GM19240 (cell line): ENCODE results near the gene KLRK1.
"Not testable (repeated sequence)": the region's sequence is repeated elsewhere in the genome, so short reads cannot be mapped to it uniquely, and the experiment has no call there.

ENCODE experiments used
- DNase-seq: peaks from one replicate; pipeline ENCODE4 v3.0.0; 2011; ENCODE audit warnings: low spot score; ENCODE audit not compliant: insufficient read length

Gene KLRK1

DNA sequence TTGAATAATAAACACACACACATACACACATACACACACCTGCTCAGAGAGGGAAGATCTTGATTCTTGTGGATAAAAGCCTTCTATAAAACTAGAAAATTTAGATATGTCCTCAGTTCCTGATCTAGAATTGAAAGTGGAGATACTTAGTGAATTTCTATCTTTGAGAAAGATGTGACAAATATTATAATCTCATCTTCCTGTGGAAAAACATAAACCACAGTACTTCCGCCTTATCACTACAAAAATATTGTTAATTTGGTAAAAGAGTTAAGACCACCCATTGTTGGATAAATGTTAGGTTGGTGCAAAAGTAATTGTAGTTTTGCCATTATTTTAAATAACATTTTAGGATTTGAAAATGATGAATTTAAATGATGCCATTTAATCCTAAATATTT lies at the start of gene KLRK1:
Gene KLRK1, minus strand, starts transcription at position 138 of the 400 bp plus-strand sequence. CDS start 1,231 bp downstream, outside the sequence.
- DNase-seq = no peak

GRCh38 chr12:10437601-10438000 lies 47.8 kb upstream of the KLRK1 start:
- DNase-seq = not testable (repeated sequence)

DNA sequence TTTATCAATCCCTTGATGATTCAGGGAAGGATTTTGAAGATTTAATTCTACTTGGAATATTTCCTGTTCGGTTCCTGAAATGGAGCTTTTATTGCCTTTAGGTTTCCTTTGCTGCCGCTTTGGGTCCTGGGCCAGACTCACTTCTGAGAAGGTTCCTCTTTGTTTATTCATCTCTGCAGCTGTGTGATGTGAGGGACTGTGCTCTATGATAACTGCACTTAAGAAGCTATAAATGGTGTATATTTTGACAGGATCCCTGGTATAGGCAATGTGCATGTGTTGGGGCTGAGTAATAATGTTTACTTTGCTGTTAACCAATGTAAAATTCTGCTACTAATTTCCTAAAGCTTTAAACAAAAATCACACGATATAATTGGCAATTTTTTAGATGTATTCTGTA lies 46.0 kb upstream of the KLRK1 start, which contains the start of gene KLRC2:
Gene KLRC2, minus strand, starts transcription at position 195 of the 400 bp plus-strand sequence. Its CDS starts 24 bp downstream, at position 171.
- not testable (repeated sequence) for DNase-seq

GRCh38 chr12:10430623-10431022 lies 40.8 kb upstream of the KLRK1 start:
- DNase-seq = not testable (repeated sequence)

DNA sequence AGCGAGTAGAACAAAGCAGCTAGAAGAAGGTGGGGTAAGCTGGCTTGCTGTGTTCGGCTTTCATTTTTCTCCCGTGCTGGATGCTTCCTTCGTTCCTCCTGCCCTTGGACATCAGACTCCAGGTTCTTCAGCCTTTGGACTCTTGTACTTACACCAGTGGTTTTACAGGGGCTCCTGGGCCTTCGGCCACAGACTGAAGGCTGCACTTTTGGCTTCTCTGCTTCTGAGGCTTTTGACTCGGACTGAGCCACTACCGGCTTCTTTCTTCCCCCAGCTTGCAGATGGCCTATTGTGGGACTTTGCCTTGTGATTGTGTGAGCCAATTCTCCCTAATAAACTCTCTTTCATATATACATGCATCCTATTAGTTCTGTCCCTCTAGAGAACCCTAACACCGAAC lies 36.1 kb upstream of the KLRK1 start:
- DNase-seq = not testable (repeated sequence)

DNA sequence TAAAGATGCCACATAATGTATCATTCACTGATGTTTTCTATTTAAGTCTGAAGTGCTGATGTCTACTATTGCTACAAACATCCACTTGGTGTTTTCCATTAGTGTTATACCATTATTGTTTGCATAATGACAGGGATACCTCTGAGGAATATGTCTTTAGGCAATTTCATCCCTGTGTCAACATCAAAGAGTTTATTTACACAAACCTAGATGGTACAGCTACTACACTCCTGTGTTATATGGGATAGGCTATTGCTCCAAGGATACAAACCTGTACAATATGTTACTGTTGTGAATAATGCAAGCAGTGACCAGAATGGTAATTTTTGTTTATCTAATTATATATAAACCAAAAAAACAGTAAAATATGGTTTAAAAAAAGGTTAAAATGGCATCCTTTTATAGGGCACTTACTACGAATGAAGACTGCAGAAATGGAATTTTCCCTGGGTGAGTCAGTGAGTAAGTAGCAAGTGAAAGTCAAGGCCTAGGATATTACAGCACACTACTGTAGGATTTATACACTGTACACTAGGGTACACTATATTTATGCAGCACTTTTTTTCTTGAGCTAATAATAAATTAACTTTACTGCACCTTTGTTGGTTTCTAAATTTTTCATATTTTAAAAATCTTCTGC lies 34.5 kb upstream of the KLRK1 start:
- not testable (repeated sequence) for DNase-seq

- DNase-seq = not testable (repeated sequence)
Observed at GRCh38 chr12:10422159-10422558, 32.3 kb upstream of the KLRK1 start.

DNA sequence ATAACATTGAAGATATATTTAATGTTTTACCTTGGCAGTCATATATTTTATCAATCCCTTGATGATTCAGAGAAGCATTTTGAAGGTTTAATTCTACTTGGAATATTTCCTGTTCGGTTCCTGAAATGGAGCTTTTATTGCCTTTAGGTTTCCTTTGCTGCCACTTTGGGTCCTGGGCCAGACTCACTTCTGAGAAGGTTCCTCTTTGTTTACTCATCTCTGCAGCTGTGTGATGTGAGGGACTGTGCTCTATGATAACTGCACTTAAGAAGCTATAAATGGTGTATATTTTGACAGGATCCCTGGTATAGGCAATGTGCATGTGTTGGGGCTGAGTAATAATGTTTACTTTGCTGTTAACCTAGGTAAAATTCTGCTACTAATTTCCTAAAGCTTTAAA lies 30.5 kb upstream of the KLRK1 start, which contains the start of gene KLRC3:
Gene KLRC3, minus strand, starts transcription at position 262 of the 400 bp plus-strand sequence. Its CDS starts 45 bp downstream, at position 217.
- DNase-seq = not testable (repeated sequence)

DNA sequence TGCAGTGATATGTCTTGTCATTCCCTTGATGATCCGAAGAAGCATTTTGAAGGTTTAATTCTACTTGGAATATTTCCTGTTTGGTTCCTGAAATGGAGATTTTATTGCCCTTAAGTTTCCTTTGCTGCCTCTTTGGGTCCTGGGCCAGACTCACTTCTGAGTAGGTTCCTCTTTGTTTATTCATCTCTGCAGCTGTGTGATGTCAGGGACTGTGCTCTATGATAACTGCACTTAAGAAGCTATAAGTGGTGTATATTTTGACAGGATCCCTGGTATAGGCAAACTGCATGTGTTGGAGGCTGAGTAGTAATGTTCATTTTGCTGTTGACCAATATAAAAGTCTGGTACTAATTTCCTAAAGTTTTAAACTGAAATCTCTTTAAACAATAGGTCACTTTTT lies 19.6 kb upstream of the KLRK1 start, which contains the start of gene KLRC4:
Gene KLRC4, minus strand, starts transcription at position 366 of the 400 bp plus-strand sequence. Its CDS starts 182 bp downstream, at position 184.
- DNase-seq = no peak

GRCh38 chr12:10408842-10409241 lies 19.0 kb upstream of the KLRK1 start:
- DNase-seq = no peak

GRCh38 chr12:10406725-10407124 lies 16.9 kb upstream of the KLRK1 start:
- DNase-seq = no peak

DNA sequence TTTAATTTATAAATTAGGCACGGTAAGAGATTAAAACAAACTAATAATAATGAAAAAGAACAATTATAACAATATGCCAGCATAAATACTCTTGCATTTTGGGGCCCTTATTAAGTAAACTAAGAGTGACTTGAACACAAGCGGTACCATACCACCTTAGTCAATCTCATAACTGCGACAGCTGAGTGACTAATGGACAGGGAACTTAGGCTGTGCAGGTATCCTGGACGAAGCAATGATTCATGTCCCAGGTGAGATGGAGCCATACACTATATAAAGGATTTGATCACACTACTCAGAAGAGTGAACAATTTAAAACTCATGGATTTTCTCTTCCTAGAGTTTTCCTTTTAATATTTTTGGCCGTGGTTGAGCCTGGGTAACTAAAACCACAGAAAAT lies 15.5 kb upstream of the KLRK1 start:
- no peak for DNase-seq

DNA sequence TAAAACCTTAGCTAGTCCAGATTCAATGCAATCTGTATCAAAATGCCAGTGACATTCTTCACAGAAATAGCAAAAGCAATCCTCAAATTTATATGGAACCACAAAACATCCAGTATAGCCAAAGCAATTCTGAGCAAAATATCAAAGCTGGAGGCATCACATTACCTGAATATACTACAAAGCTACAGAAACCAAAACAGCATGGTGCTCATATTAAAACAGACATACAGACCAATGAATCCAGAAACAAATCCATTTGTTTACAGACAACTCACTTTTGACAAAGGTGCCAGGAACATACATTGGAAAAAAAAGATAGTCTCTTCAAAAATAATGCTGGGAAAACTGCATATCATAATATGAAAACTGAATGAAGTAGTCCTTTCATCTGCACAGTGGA lies 15.0 kb upstream of the KLRK1 start:
- no peak for DNase-seq

DNA sequence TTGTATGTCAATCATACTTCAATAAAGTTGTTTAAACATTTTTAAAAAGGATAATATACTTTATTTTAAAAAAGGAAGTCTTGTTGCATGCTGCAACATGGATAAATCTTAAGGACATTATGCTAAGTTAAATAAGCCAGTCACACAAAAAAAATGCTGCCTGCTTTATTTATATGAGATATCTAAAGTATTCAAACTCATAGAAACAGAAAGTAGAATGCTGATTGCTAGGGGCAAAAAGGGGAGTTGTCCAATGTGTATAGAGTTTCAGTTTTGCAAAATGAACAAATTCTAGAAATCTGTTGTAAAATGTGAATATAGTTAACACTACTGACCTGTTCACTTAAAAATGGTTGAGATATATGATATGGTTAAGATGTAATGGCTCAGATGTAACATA lies 11.0 kb upstream of the KLRK1 start:
- no peak for DNase-seq

DNA sequence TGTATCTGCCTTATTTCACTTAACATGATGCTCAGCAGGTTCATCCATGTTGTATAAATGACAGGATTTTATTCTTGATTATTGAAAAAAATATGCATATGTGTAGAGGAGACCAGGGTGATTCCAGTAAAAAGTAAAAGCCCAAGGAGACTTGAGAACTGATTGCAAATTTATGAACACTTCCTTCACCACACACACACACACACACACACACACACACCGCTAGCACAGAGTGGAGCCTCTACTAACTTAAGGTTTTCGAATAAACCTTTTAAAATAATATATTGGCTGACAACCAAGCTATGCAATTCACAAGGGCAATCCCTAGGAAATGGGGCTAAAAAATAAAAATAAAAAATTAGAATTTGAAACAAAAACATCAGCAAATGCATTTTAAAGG lies 8.3 kb upstream of the KLRK1 start:
- no peak for DNase-seq

GRCh38 chr12:10397296-10397695 lies 7.5 kb upstream of the KLRK1 start:
- no peak for DNase-seq

GRCh38 chr12:10396176-10396575 lies 6.3 kb upstream of the KLRK1 start:
- not testable (repeated sequence) for DNase-seq

GRCh38 chr12:10395390-10395998 lies 5.7 kb upstream of the KLRK1 start:
- no peak for DNase-seq

- not testable (repeated sequence) for DNase-seq
Observed at GRCh38 chr12:10394531-10395152, 4.8 kb upstream of the KLRK1 start.

DNA sequence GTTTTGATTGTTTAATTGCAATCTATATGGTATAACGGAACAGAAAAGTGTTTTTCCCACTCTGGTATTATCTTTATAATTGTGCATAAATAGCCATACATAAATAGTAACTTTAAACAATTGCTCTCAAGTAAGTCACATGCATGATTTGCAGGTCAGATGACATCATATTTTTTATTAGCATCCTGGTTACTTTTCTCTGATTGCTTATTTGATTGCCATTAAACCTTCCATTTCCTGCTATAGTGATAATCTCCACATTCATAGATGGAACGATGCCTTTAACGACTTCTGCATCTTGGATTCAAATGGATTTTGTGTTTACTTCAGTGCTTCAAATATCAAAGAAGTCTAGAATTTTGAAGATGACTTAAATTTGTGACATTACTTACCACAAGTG lies 3.5 kb upstream of the KLRK1 start:
- DNase-seq = no peak

- DNase-seq = no peak
Observed at GRCh38 chr12:10392394-10392930, 2.6 kb upstream of the KLRK1 start.

DNA sequence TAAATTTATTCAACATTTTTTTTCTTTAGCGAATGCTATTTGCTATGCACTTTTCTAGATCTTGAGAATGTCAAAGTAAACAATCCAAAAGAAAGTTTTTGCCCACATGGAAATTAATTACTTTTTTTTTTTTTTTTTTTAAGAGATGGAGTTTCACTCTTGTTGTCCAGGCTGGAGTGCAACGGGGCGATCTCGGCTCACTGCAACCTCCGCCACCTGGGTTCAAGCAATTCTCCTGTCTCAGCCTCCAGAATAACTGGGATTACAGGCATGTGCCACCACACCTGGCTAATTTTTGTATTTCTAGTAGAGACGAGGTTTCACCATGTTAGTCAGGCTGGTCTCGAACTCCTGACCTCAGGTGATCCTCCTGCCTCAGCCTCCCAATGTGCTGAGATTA lies 1.1 kb upstream of the KLRK1 start:
- not testable (repeated sequence) for DNase-seq
